ENCODE results near the gene KCNK3.
"Not testable (repeated sequence)": the region's sequence is repeated elsewhere in the genome, so short reads cannot be mapped to it uniquely, and the experiment has no call there.

The KCNK3 gene

GRCh38 chr2:26692279-26692896 is at the start of gene KCNK3:
Gene KCNK3 (plus strand): TSS chr2:26692722. CDS start chr2:26692876, 154 bp downstream.
- DNase-seq (ENCODE audit: low read depth in 2 of 2) = peak in 1 of 2 donors; percentile 26

GRCh38 chr2:26644188-26644835 is 48.2 kb upstream of the KCNK3 start:
- no peak for DNase-seq (ENCODE audit: low read depth in 2 of 2)

- no peak for DNase-seq (ENCODE audit: low read depth in 2 of 2)
Measured at GRCh38 chr2:26645762-26646161, 46.8 kb upstream of the KCNK3 start.

- no peak for DNase-seq (ENCODE audit: low read depth in 2 of 2)
Measured at GRCh38 chr2:26646986-26647672, 45.4 kb upstream of the KCNK3 start.

GRCh38 chr2:26647981-26648380 is 44.5 kb upstream of the KCNK3 start:
- no peak for DNase-seq (ENCODE audit: low read depth in 2 of 2)

GRCh38 chr2:26648516-26648915 is 44.0 kb upstream of the KCNK3 start:
- no peak for DNase-seq (ENCODE audit: low read depth in 2 of 2)

- DNase-seq (ENCODE audit: low read depth in 2 of 2) = no peak
Measured at GRCh38 chr2:26649322-26649721, 43.2 kb upstream of the KCNK3 start.

- no peak for DNase-seq (ENCODE audit: low read depth in 2 of 2)
Measured at GRCh38 chr2:26649992-26650712, 42.4 kb upstream of the KCNK3 start.

GRCh38 chr2:26650713-26651469 is 41.6 kb upstream of the KCNK3 start:
- no peak for DNase-seq (ENCODE audit: low read depth in 2 of 2)

GRCh38 chr2:26651470-26651771 is 41.1 kb upstream of the KCNK3 start:
- no peak for DNase-seq (ENCODE audit: low read depth in 2 of 2)

- no peak for DNase-seq (ENCODE audit: low read depth in 2 of 2)
Measured at GRCh38 chr2:26651799-26652198, 40.7 kb upstream of the KCNK3 start.

- no peak for DNase-seq (ENCODE audit: low read depth in 2 of 2)
Measured at GRCh38 chr2:26652361-26653041, 40.0 kb upstream of the KCNK3 start.

- no peak for DNase-seq (ENCODE audit: low read depth in 2 of 2)
Measured at GRCh38 chr2:26653207-26654060, 39.1 kb upstream of the KCNK3 start.

GRCh38 chr2:26654061-26654340 is 38.5 kb upstream of the KCNK3 start:
- DNase-seq (ENCODE audit: low read depth in 2 of 2) = no peak

- not testable (repeated sequence) for DNase-seq (ENCODE audit: low read depth in 2 of 2)
Measured at GRCh38 chr2:26655120-26655519, 37.4 kb upstream of the KCNK3 start.

GRCh38 chr2:26655611-26656195 is 36.8 kb upstream of the KCNK3 start:
- no peak for DNase-seq (ENCODE audit: low read depth in 2 of 2)

GRCh38 chr2:26657265-26657664 is 35.3 kb upstream of the KCNK3 start:
- no peak for DNase-seq (ENCODE audit: low read depth in 2 of 2)

GRCh38 chr2:26658691-26659346 is 33.7 kb upstream of the KCNK3 start:
- no peak for DNase-seq (ENCODE audit: low read depth in 2 of 2)

- no peak for DNase-seq (ENCODE audit: low read depth in 2 of 2)
Measured at GRCh38 chr2:26660363-26660962, 32.1 kb upstream of the KCNK3 start.
